GM13976 (cell line): ENCODE measurements around the gene SPECC1L.
"Not testable (repeated sequence)": the region's sequence is repeated elsewhere in the genome, so short reads cannot be mapped to it uniquely, and the experiment has no call there.

Source experiments
- DNase-seq: peaks from one replicate; pipeline ENCODE4 v3.0.0; 2012; ENCODE audit warnings: low spot score
- in situ Hi-C: fragments of 300-500 bp; cut with MboI; formaldehyde crosslinking; loops from one replicate; pipeline ENCODE4 v1.12.0; 2022; ENCODE audit warnings: low sequenced_read_pairs, mixed read lengths, inconsistent platforms; ENCODE audit not compliant: unreplicated experiment
- TF ChIP-seq, protein P1 (sequence below): IDR thresholded peaks from 2 replicates; pipeline ENCODE4 v1.5.1; 2012; ENCODE audit warnings: borderline replicate concordance, mild to moderate bottlenecking; ENCODE audit not compliant: insufficient read depth; ENCODE audit errors: extremely low read depth, missing control alignments, control extremely low read depth

Gene SPECC1L

DNA sequence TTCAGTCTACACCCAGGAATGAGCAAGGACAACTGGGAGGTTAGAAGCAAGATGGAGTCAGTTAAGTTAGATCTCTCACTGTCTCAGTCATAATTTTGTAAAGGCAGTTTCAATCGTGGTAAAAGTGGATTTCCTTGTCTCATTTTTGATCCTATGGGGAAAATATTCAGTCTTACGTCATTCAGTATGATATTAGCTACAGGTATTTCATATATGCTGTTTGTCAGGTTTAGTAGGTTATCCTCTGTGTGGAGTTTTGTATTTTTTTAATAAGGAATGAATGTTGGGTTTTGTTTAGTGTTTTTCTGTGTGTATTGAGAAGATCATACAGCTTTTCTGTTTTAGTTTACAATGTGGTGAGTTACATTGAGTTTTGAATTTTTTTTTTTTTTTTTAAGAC lies 11.8 kb downstream of the SPECC1L start:
- TF ChIP-seq, protein P1, sequence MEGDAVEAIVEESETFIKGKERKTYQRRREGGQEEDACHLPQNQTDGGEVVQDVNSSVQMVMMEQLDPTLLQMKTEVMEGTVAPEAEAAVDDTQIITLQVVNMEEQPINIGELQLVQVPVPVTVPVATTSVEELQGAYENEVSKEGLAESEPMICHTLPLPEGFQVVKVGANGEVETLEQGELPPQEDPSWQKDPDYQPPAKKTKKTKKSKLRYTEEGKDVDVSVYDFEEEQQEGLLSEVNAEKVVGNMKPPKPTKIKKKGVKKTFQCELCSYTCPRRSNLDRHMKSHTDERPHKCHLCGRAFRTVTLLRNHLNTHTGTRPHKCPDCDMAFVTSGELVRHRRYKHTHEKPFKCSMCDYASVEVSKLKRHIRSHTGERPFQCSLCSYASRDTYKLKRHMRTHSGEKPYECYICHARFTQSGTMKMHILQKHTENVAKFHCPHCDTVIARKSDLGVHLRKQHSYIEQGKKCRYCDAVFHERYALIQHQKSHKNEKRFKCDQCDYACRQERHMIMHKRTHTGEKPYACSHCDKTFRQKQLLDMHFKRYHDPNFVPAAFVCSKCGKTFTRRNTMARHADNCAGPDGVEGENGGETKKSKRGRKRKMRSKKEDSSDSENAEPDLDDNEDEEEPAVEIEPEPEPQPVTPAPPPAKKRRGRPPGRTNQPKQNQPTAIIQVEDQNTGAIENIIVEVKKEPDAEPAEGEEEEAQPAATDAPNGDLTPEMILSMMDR, result no peak
- no peak for DNase-seq
- in situ Hi-C loops, result no loop called here

DNA sequence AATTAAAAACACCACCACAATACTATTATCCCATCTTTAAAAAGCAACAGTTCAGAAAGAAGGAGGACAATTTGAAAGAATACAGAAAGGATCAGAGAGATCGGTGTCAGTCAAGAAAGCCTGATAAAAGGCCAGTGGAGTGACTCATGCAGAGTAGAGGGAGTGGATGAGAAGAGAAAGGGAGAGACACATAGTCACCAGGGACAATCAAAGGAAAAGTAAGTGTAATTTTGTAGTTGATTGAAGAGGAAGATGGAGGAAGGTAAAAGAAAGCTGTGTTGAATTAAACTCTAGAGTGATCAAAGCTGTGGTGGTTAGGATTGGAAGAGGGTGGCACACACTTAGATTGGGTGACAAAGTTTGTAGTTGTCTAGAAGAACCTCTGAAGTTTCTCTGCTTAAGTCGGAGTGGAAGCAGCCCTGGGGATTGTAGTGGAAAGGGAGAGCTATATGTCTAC lies 14.1 kb downstream of the SPECC1L start:
- in situ Hi-C loops, result no loop called here
- TF ChIP-seq, protein P1, result no peak
- DNase-seq, result no peak

GRCh38 chr22:24285245-24285644 lies 14.6 kb downstream of the SPECC1L start:
- in situ Hi-C loops, result no loop called here
- no peak for DNase-seq
- TF ChIP-seq, protein P1, result no peak

- not testable (repeated sequence) for DNase-seq
Measured at GRCh38 chr22:24287212-24287611, 16.6 kb downstream of the SPECC1L start.

GRCh38 chr22:24287801-24288200 lies 17.2 kb downstream of the SPECC1L start:
- DNase-seq, in situ Hi-C loops: not testable (repeated sequence)

More at GRCh38 chr22:24287212-24287611, 16.6 kb downstream of the SPECC1L start:
- in situ Hi-C loops, result not testable (repeated sequence)

- in situ Hi-C loops, result no loop called here
- TF ChIP-seq, protein P1, result no peak
- DNase-seq, result no peak
Measured at GRCh38 chr22:24289114-24289513, 18.5 kb downstream of the SPECC1L start.

DNA sequence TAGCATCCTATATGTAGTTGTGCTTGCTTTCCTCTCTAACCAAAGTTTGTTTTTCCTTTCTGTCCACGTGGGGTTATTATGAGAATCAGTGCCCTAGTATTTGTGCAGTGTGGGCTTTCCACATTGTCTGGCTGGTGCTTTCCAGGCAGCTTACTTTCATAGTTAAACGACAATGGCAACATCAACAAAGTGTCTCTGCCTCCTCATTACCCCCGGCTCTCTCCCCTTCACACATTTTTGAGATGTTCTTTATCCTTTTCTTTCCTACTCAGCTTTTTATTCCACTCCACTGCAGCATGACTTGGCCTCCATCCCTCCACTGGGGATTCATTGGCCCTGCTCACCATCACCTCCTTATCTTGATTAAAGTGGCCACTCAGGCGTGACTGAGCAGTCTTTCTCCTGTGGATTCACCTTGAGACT lies 19.1 kb downstream of the SPECC1L start:
- in situ Hi-C loops, result no loop called here
- TF ChIP-seq, protein P1, result no peak
- no peak for DNase-seq

GRCh38 chr22:24290459-24290858 lies 19.8 kb downstream of the SPECC1L start:
- in situ Hi-C loops, result no loop called here
- no peak for DNase-seq
- TF ChIP-seq, protein P1, result no peak
